GM19238 (cell line): Measurements from ENCODE around the gene CGB3.
A peak's percentile ranks its signal among the peaks of the same experiment; 100 is the strongest.
"Not testable (repeated sequence)": the region's sequence is repeated elsewhere in the genome, so short reads cannot be mapped to it uniquely, and the experiment has no call there.

Experiments used
- DNase-seq: peaks from one replicate; pipeline ENCODE4 v3.0.0; 2011; ENCODE audit warnings: low spot score; ENCODE audit not compliant: insufficient read length

The CGB3 gene

DNA sequence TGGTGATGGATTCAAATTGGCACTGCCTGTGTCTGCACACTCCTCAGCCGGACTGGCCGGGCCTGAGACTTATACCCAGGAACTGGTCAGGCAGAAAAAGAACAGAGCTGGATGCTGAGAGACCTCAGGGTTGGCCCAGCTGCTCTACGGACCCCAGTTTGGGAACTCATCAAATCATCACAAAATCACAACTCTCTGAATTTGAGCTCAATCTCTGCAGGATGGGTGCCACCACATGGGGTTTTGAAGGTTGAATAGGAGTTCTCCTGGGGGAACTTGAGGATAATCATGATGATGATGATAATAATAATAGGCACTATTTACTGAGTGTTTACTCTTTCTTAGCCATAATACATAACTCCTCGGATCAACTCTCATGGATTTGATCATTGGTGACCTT, 18.5 kb upstream of the CGB3 start:
- not testable (repeated sequence) for DNase-seq

DNA sequence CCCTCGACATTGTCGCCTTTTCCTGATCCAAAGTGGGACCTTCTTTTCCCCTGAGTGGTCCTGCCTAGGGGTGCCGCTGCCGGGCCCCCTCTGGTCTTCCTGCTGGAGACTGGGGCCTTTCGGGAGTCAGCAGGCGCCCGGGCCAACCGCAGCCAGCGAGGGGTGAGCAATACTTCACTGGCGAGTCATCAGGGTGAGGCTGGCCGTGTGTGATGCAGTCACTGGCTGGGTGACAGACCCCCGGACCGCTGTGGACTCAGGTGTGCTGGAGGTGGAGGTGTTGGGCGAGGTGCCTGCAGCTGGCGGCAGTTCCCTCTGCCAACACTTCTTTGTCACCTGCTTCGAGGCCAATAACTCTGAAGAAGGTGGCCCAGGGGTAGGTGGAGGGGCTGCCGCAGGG, 18.0 kb upstream of the CGB3 start:
- DNase-seq, result no peak

DNA sequence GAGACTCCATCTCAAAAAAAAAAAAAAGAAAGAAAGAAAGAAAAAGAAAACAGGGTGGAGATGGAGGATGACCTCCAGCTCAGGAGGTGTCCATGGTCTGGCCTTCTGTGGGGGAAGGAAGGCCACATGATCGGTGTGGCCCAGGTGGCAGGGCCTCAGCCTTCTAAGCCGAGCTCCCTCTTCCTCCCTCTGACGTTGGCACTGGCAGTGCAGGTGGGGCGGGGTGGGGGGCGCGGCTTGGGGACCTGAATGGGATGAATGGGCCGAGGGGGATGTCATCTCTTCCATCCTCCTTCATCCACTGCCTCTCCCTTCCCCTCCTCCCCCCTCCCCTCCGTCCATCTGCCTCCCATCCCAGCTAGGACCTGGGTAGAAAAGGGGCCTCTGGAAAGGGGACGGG, 15.6 kb upstream of the CGB3 start:
- DNase-seq, result not testable (repeated sequence)

DNA sequence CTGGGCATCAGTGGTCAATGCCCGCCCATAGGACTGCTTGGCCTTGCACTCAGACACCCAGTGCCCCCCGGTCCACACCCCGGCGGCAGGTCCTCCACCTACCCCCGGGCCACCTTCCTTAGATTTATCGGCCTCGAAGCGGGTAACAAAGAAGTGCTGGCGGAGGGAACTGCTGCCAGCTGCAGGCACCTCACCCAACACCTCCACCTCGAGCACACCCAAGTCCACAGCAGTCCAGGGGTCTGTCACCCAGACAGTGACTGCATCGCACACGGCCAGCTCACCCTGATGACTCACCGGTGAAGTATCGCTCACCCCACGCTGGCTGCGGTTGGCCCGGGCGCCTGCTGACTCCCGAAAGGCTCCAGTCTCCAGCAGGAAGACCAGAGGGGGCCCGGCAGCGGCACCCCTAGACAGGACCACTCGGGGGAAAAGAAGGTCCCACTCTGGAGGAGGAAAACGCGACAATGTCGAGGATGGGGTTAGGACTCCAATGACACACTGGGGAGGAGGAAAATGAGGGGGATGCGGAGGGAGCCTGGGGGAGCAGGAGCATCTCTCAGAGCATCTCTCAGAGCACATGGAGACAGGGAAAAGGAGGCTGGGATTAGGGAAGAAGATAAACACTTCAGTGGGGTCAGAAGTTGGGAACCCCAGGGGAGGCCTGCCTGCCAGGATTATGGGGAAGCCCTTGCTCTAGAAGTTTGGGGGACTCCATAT, 14.6 kb upstream of the CGB3 start:
- DNase-seq, result not testable (repeated sequence)

DNA sequence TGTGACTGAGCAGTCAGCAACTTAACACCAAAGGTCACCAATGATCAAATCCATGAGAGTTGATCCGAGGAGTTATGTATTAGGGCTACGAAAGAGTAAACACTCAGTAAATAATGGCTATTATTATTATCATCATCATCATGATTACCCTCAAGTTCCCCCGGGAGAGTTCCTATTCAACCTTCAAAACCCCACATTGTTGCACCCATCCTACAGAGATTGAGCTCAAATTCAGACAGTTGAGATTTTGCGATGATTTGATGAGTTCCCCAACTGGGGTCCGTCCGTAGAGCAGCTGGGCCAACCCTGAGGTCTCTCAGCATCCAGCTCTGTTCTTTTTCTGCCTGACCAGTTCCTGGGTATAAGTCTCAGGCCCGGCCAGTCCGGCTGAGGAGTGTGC, 14.0 kb upstream of the CGB3 start:
- DNase-seq, result not testable (repeated sequence)

DNA sequence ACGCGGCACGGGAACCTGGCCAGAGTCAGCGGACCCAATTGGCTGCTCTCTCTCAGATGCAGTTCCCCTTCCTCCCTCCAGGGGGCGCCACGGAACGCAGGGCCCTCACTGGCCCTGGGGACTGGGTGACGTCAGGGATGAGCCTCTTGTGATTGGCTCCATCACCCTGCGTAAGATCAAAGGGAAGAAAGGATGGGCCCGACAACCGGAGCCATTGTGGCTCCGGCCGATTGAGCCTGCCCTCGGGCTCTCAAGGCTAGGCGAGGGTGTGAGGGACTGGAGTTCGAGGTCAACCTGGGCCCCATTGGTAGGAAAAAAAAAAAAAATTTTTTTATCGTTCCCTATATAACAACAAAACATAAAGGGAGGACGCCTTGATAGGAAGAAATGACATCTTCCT, 12.7 kb upstream of the CGB3 start, which contains the start of gene CGB1:
Gene CGB1 (minus strand): TSS at position 81 of the 400 bp plus-strand sequence. CDS start 184 bp downstream, outside the sequence.
- not testable (repeated sequence) for DNase-seq

DNA sequence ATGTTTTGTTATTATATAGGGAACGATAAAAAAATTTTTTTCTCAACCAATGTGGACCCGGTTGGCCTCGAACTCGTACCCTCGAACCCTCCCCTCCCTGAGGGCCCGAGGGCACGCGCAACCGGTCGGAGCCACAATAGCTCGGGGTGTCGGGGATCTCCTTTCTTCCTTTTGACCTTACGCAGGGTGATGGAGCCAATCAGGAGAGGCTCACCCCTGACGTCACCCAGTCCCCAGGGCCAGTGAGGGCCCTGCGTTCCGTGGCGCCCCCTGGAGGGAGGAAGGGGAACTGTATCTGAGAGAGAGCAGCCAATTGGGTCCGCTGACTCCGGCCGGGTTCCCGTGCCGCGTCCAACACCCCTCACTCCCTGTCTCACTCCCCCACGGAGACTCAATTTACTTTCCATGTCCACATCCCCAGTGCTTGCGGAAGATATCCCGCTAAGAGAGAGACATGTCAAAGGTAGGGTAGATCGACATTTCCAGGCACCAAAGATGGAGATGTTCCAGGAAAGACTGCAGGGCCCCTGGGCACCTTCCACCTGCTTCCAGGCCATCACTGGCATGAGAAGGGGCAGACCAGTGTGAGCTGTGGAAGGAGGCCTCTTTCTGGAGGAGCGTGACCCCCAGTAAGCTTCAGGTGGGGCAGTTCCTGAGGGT, 7.6 kb upstream of the CGB3 start, which contains the start of gene CGB2:
Gene CGB2 (plus strand): TSS at position 249 of the 660 bp plus-strand sequence. CDS start 206 bp downstream, at position 455.
- DNase-seq, result not testable (repeated sequence)

DNA sequence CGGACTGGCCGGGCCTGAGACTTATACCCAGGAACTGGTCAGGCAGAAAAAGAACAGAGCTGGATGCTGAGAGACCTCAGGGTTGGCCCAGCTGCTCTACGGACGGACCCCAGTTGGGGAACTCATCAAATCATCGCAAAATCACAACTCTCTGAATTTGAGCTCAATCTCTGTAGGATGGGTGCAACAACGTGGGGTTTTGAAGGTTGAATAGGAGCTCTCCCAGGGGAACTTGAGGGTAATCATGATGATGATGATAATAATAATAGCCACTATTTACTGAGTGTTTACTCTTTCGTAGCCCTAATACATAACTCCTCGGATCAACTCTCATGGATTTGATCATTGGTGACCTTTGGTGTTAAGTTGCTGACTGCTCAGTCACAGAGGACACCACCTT, 6.2 kb upstream of the CGB3 start:
- not testable (repeated sequence) for DNase-seq

DNA sequence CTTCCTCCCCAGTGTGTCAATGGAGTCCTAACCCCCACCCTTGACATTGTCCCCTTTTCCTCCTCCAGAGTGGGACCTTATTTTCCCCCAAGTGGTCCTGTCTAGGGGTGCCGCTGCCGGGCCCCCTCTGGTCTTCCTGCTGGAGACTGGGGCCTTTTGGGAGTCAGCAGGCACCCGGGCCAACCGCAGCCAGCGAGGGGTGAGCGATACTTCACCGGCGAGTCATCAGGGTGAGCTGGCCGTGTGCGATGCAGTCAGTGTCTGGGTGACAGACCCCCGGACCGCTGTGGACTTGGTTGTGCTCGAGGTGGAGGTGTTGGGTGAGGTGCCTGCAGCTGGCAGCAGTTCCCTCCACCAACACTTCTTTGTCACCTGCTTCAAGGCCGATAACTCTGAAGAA, 5.6 kb upstream of the CGB3 start:
- not testable (repeated sequence) for DNase-seq

DNA sequence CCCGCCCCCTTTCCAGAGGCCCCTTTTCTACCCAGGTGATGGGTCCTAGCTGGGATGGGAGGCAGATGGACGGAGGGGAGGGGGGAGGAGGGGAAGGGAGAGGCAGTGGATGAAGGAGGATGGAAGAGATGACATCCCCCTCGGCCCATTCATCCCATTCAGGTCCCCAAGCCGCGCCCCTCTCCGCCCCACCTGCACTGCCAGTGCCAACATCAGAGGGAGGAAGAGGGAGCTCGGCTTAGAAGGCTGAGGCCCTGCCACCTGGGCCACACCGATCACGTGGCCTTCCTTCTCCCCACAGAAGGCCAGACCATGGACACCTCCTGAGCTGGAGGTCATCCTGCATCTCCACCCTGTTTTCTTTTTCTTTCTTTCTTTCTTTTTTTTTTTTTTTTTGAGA, 4.6 kb upstream of the CGB3 start:
- DNase-seq, result not testable (repeated sequence)

DNA sequence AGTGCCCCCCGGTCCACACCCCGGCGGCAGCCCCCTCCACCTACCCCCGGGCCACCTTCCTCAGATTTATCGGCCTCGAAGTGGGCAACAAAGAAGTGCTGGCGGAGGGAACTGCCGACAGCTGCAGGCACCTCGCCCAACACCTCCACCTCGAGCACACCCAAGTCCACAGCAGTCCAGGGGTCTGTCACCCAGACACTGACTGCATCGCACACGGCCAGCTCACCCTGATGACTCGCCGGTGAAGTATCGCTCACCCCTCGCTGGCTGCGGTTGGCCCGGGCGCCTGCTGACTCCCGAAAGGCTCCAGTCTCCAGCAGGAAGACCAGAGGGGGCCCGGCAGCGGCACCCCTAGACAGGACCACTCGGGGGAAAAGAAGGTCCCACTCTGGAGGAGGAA, 1.5 kb upstream of the CGB3 start:
- DNase-seq, result not testable (repeated sequence)

DNA sequence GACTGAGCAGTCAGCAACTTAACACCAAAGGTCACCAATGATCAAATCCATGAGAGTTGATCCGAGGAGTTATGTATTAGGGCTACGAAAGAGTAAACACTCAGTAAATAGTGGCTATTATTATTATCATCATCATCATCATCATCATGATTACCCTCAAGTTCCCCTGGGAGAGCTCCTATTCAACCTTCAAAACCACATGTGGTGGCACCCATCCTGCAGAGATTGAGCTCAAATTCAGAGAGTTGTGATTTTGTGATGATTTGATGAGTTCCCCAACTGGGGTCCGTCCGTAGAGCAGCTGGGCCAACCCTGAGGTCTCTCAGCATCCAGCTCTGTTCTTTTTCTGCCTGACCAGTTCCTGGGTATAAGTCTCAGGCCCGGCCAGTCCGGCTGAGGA, 955 bp upstream of the CGB3 start:
- DNase-seq, result not testable (repeated sequence)

DNA sequence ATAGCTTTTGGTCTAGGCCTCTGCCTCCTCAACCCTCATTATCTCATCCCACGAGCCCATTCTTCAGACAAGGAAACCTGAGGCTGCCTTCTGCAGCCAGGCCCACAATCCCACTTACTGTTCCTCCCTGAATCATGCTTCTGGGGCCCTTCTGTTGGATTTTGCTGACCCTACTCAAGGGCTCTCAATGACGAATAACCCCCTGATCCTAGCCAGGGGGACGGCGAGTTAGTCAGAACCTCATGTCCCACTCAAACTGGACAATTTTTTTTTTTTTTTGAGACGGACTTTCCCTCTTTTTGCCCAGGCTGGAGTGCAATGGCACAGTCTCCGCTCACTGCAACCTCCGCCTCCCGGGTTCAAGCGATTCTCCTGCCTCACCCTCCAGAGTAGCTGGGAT, 2.0 kb downstream of the CGB3 start:
- no peak for DNase-seq

DNA sequence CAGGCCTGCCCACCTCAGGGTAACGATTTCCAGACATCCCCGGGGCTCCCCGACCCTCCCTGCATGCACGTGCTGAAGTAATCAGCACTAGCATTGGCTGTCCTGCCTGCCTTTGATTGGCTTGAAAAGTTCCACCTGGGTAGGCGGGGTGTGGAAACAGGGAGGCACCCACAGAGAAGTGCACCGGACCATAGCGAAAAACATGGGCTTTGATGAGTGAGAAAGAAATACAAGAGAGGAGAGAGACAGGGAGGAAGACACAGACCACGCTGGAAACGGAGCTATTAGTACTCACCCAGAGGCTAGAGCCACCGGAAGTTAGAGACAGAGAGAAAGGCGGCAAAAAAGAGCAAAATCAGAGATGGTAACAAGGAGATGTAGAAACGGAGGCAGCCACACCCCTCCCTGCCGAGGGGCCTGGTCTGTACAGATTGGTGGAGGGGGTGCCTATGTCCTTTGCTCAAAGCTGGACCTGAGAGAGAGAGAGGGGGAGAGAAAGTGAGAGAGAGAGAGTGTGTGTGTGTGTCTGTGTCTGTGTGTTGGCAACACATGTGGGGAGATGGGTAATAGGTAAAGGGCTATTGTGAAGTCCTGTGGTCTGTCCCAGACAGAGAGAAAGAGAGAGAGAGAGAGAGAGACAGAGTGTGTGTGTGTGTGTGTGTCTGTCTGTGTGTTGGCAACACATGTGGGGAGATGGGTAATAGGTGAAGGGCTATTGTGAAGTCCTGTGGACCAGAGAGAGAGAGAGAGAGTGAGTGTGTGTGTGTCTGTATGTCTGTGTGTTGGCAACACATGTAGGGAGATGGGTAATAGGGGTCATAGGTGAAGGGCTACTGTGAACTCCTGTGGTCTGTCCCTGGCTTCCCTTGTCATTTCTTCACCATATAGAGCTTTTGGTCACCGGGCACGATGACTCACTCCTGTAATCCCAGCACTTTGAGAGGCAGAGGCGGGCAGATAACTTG, 2.9 kb downstream of the CGB3 start:
- no peak for DNase-seq

DNA sequence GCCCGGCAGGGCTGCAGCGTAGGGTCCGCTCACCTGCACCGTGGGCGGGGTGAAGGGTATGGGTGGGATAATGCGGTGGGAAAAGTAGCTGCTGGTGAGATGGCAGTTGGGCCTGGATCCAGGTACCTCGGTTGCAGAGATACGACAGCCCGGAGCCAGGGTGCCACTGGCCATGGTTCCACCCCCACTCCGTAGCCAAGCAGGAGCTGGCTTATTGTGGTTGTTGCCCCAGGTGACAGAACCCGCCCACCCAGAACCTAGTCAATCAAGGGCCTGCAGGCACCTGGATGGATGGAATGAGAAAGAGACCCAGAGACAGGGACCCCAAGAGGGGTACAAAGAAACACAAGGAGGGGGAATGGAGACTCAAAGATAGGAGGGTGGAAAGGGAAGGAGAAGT, 3.8 kb downstream of the CGB3 start:
- DNase-seq, result no peak

DNA sequence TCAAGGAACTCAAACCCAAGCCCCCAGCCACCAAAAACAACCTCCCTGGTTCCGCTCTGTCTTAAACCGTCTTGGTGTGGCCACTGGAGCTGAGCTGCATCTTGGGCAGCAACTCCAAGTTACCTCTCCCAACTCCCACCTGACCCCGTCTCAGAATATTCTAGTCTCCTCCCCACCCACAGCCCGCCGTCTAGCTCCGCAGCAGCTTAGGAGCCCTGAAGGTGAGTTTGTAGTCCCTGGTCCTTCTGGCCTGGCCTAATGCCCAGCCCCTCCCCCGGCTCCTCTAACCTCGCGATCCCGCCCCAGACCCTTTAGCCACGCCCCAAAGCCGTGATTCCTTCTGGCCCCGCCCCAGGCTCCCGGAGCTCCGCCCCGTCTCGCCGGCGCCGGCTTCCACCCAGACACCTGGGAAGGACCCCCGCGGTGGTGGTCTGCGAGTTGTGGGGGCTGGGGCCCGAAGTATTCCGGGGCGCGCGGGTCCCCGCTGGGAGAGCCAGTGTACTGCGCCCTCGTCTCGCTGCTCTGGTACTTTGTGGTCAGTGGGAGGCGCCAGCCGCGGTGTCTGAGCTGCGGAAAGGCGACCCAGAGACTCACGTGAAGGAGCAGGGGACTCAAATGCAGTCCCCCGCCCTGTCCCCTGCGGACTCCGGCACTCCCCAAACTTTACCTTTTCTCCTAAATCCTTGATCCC, 4.7 kb downstream of the CGB3 start:
- DNase-seq, result peak; percentile 44

DNA sequence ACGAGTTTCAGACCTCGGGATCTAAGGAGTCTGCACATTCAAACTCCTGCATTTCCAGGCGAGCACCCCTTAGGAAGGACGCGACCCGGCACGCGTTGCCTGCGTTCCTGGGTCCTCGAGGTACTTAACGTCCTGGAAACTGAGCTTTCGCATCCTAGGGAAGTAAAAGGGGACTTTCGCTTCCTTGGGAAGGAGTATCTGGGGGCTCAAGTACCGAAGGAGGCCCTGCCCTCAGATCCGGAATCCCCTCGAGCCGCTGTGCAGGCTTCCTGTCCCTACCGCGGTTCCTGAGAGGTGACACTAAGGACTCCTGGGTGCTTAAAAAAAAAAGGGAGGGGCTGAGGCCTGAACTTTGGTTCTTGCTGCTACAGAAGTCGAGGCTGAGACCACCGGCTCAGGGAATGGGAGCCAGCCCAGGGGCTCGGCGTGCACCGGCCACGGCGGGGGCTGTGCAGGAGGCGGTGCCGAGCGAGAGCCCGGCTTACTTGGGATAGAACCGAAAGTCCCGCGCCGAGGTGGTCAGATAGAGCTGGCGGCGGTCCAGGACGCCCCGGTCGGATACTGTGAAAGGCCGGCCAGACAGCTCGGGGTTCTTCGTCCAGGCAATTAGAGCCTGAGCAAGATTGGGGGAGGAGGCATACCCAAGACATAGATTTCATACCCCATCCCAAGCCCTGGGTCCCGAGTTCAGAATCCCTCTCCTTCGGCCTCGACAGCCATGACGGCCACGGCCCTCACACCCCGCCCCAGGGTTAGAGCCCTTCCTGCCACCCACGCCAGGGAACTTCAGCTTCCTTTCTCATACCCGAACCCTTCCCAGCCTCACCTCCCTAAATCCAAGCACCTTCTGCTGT, 5.5 kb downstream of the CGB3 start:
- not testable (repeated sequence) for DNase-seq

DNA sequence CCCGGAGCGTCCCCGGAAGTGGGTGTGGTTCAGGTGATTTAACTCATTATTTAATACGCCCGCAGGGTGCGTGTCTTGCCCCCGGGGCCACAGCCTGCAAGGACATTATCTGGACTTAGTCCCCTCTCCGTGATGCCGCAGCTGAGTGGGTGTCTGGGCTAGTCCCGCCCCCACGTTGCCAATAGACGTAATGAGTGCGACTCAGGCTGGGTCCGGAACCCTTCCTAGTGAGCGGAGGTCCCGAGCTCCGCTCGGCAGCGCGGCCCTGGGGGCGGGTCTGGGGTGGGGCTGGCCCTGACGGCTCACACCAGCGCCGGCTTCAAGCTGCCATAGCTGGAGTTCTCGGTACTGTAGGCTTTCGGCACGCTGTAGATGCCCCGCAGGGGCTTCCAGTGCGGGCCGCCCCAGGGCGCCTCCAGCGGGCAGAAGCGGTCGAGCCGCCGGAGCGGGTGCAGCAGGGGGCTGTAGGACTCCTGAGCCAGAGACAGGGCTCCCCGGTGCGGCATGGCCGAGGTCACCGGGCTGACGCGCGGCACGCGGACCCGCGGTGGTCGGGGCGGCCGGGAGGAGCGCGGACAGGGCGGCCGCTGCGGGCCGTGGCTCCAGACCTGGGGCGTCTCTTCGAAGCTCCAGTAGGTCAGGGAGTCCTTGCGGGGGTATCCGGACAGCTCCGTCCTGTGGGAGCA, 6.3 kb downstream of the CGB3 start:
- peak; percentile 78 for DNase-seq

DNA sequence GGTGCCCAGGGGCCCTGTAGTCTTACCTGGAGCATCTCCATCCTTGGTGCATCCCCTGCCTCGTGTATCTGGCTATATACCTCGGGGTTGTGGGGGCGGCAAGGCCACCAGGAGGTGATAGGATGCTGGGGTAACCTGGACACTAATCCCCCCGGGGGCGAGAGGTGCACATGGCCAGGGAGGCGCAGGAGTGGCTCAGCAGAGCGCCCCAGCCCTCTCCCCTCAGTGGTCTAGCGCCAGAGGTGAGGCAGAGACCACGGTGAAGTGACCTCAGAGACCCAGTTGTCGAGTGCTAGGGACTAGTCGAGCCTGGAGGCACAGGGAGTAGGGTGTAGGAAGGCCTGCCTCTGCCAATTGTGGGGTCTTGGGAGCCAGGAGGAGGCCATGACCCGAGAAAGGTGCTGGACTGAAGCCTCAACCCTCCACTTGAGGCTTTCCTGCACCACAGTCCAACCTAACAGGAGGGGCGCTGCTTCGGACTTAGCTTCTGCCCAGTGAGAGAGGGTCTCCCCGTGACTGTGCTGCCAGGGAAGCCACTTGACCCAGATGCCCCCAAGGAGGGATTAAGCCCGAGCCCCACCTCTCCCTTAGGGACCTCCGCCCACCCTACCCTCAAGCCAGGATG, 7.0 kb downstream of the CGB3 start, which contains the start of gene LHB:
Gene LHB (minus strand): TSS at position 51 of the 625 bp plus-strand sequence. CDS start 10 bp downstream, at position 41.
- DNase-seq, result no peak
